ENCODE results near the gene S100A10. TPM values are rescaled to one million over a fixed set of nuclear protein-coding genes. Genes with fewer than 3 reads are reported as not detected.

Gene S100A10
- total RNA-seq, 2 experiments from 2014 or later: 189 to 204 TPM

GRCh38 chr1:152003846-152004442 is 10.3 kb upstream of the S100A10 start:
- no peaks in the 10 kb centered on the region for H3K36me3 Mint-ChIP-seq (ENCODE audit: low read depth)
- Histone ChIP-seq H3K27me3 (ENCODE audit: control insufficient read depth in 1 of 2, insufficient read depth in 2 of 2, low read length in 2 of 2) (no peaks in the 10 kb centered on the region), H3K4me3 (ENCODE audit: low read length) (no peak overlapping the region), H3K36me3 (ENCODE audit: insufficient read depth, low read length) (no peaks in the 10 kb centered on the region), H3K9me3 (ENCODE audit: control insufficient read depth in 1 of 2, insufficient read depth in 1 of 2, low read length in 2 of 2) (no peaks in the 10 kb centered on the region), H3K4me1 (ENCODE audit: insufficient read depth, low read length) (peaks cover 9% of the 10 kb centered on the region), H3K27ac (ENCODE audit: low read depth in 1 of 2, low read length in 2 of 2) (no peak overlapping the region)
- DNase-seq: no peak
- intact Hi-C loops (cut with DNase I, micrococcal nuclease): loop anchor here in 1 of 2 experiments (5.0 kb wide), 1 partner anchor 472 kb away; no protein-coding TSS in a partner anchor
- no peaks in the 10 kb centered on the region for H3K9me3 Mint-ChIP-seq
- H3K4me3 Mint-ChIP-seq: no peak overlapping the region
- peaks cover 16% of the 10 kb centered on the region for H3K27me3 Mint-ChIP-seq
- no peak overlapping the region for H3K27ac Mint-ChIP-seq
- H3K4me1 Mint-ChIP-seq (ENCODE audit: low read depth): no peaks in the 10 kb centered on the region
- TF ChIP-seq CTCF (IDR thresholded peaks at IDR 0.05): no peak
- ATAC-seq (ENCODE audit: poor library complexity): no peak
- ChIA-PET CTCF (interaction anchor here (1.5 to 6.7 kb wide), 2 partner anchors 36 to 70 kb away, joined by 6 to 39 read pairs; no protein-coding TSS in a partner anchor), POLR2A (no interaction called here)

- no peaks in the 10 kb centered on the region for H3K27me3 ChIP-seq (ENCODE audit: control insufficient read depth in 1 of 2, insufficient read depth in 2 of 2, low read length in 2 of 2)
- H3K27ac Mint-ChIP-seq: no peak overlapping the region
- DNase-seq (no peak), ATAC-seq (ENCODE audit: poor library complexity) (no peak)
- no peaks in the 10 kb centered on the region for H3K9me3 Mint-ChIP-seq
- H3K4me3 Mint-ChIP-seq: no peak overlapping the region
- H3K36me3 Mint-ChIP-seq (ENCODE audit: low read depth): no peaks in the 10 kb centered on the region
- H3K9me3 ChIP-seq (ENCODE audit: control insufficient read depth in 1 of 2, insufficient read depth in 1 of 2, low read length in 2 of 2): no peaks in the 10 kb centered on the region
- peaks cover 16% of the 10 kb centered on the region for H3K27me3 Mint-ChIP-seq
- H3K36me3 ChIP-seq (ENCODE audit: insufficient read depth, low read length): no peaks in the 10 kb centered on the region
- ChIA-PET CTCF (interaction anchor here (0.6 to 6.7 kb wide), 4 partner anchors 35 to 70 kb away, joined by 3 to 39 read pairs (median 7); no protein-coding TSS in a partner anchor), POLR2A (interaction anchor here (0.6 kb wide), 1 partner anchor 98 kb away, joined by 3 read pairs; no protein-coding TSS in a partner anchor)
- no peaks in the 10 kb centered on the region for H3K4me1 Mint-ChIP-seq (ENCODE audit: low read depth)
- no peak overlapping the region for H3K4me3 ChIP-seq (ENCODE audit: low read length)
- H3K4me1 ChIP-seq (ENCODE audit: insufficient read depth, low read length): peaks cover 9% of the 10 kb centered on the region
- no peak for TF ChIP-seq CTCF (IDR thresholded peaks at IDR 0.05)
- intact Hi-C loops (cut with DNase I, micrococcal nuclease): loop anchor here in 1 of 2 experiments (5.0 kb wide), 1 partner anchor 471 kb away; no protein-coding TSS in a partner anchor
- H3K27ac ChIP-seq (ENCODE audit: low read depth in 1 of 2, low read length in 2 of 2): no peak overlapping the region
Measured at GRCh38 chr1:152002960-152003359, 9.3 kb upstream of the S100A10 start.

- H3K27ac Mint-ChIP-seq: no peak overlapping the region
- no peak overlapping the region for H3K4me3 Mint-ChIP-seq
- peaks cover 9% of the 10 kb centered on the region for H3K4me1 ChIP-seq (ENCODE audit: insufficient read depth, low read length)
- no peaks in the 10 kb centered on the region for H3K36me3 ChIP-seq (ENCODE audit: insufficient read depth, low read length)
- no peak overlapping the region for H3K4me3 ChIP-seq (ENCODE audit: low read length)
- intact Hi-C loops (cut with DNase I, micrococcal nuclease): loop anchor here (1.0 to 5.0 kb wide), 4 partner anchors 34 to 470 kb away; no protein-coding TSS in a partner anchor
- no peaks in the 10 kb centered on the region for H3K27me3 ChIP-seq (ENCODE audit: control insufficient read depth in 1 of 2, insufficient read depth in 2 of 2, low read length in 2 of 2)
- H3K36me3 Mint-ChIP-seq (ENCODE audit: low read depth): no peaks in the 10 kb centered on the region
- peaks cover 13% of the 10 kb centered on the region for H3K27me3 Mint-ChIP-seq
- ChIA-PET CTCF (interaction anchor here (0.6 to 7.3 kb wide), 26 partner anchors 11 to 457 kb away, joined by 3 to 93 read pairs (median 4); no protein-coding TSS in a partner anchor), POLR2A (interaction anchor here (0.8 to 1.6 kb wide), 7 partner anchors 9 to 523 kb away, joined by 3 to 18 read pairs (median 4); partner anchors contain the start of gene S100A10)
- DNase-seq: peak; percentile 62 to 86 (median 75)
- H3K9me3 ChIP-seq (ENCODE audit: control insufficient read depth in 1 of 2, insufficient read depth in 1 of 2, low read length in 2 of 2): no peaks in the 10 kb centered on the region
- peak; percentile 87 for ATAC-seq (ENCODE audit: poor library complexity)
- no peaks in the 10 kb centered on the region for H3K4me1 Mint-ChIP-seq (ENCODE audit: low read depth)
- no peaks in the 10 kb centered on the region for H3K9me3 Mint-ChIP-seq
- no peak overlapping the region for H3K27ac ChIP-seq (ENCODE audit: low read depth in 1 of 2, low read length in 2 of 2)
- TF ChIP-seq CTCF (IDR thresholded peaks at IDR 0.05): peak; percentile 95
Measured at GRCh38 chr1:152001631-152002584, 8.2 kb upstream of the S100A10 start.

Measured in CD4-positive, alpha-beta T cell (primary cell).